ENCODE results near the gene TBC1D3B.
"Not testable (repeated sequence)": the region's sequence is repeated elsewhere in the genome, so short reads cannot be mapped to it uniquely, and the experiment has no call there.

The TBC1D3B gene

DNA sequence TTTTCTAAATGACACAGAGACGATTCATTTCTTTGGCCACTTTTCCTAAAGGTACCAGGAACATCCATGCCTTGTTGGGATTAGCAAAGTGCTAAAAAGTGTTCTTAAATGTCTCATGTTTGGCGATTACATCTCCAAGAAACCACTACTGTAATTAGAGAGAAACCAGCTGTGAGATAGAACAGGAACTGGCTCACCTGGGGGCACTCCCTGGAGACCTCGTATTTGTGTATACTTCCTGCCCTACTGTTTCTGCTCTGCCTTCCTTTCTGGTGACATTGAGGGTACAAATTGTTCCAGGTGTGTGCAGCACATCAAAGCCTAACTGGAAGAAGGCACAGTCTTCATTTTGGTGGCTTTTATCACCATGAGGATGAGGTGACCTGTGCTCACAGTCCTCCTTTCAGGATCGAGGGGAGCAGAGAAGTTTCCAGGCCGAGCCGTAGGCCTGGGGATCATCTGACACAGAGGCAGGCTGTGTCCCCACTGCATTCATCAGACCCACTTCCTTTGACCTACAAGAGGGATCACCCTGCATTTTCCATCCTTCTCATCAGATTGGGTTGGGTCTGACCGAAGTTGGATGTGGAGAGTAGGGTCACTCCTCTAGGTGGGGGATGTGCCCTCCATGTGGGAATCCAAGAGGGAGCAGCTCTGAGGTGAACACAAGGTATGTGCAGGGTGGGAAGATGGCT lies 49.1 kb downstream of the TBC1D3B start:
- H3K4me3 ChIP-seq (ENCODE audit: low read length) = no peak overlapping the region
- TF ChIP-seq, protein P1, sequence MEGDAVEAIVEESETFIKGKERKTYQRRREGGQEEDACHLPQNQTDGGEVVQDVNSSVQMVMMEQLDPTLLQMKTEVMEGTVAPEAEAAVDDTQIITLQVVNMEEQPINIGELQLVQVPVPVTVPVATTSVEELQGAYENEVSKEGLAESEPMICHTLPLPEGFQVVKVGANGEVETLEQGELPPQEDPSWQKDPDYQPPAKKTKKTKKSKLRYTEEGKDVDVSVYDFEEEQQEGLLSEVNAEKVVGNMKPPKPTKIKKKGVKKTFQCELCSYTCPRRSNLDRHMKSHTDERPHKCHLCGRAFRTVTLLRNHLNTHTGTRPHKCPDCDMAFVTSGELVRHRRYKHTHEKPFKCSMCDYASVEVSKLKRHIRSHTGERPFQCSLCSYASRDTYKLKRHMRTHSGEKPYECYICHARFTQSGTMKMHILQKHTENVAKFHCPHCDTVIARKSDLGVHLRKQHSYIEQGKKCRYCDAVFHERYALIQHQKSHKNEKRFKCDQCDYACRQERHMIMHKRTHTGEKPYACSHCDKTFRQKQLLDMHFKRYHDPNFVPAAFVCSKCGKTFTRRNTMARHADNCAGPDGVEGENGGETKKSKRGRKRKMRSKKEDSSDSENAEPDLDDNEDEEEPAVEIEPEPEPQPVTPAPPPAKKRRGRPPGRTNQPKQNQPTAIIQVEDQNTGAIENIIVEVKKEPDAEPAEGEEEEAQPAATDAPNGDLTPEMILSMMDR (conservative IDR thresholded peaks at IDR 0.05; ENCODE audit: low read length) = no peak
- DNase-seq (ENCODE audit: low read depth) = no peak

DNA sequence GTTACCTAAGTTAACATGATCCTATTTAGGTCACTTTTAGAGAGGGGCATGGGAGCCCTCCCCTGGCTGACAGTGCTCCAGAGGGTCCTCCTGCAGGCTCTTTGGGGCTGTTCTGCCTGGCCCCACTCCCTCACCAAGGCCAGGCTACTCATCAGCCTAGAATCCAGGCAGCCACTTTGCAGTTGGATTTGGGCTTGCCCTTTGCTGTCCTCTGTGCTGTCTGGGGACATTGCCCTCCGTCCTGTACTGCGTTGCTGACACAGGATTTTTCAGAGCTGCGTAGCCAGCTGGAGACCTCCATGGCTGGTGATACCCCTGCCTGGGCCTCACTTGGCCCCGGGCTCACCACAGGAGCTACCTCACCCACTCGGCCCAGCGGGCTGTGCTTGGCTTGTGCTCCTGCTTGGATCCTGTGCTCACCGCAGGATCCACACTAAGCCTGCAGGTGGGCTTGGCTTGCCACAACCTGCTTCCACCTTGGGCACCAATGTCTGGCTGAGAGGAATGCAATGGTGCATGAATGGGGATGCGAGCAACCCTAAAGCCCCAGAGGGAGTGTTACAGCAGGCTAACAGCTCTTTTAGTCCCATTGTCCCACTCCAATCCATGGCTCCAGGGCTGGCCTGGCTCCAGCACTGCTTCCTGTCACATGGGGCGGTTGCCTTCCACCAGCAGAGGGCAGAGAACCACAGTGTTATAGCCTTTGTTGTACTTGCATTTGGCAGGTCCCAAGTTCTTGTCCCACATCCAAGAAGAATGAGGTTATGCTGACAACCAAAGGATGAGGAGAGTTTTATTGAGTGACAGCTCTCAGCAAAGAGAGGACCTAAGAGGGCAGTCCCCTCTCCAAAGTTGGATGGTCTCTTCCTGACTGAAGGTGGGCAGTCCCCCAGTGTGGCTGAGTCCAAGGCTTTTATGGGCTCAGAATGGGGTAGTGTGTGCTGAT lies 51.3 kb downstream of the TBC1D3B start:
- TF ChIP-seq, protein P1 (conservative IDR thresholded peaks at IDR 0.05; ENCODE audit: low read length) = no peak
- no peak for DNase-seq (ENCODE audit: low read depth)
- no peak overlapping the region for H3K4me3 ChIP-seq (ENCODE audit: low read length)

DNA sequence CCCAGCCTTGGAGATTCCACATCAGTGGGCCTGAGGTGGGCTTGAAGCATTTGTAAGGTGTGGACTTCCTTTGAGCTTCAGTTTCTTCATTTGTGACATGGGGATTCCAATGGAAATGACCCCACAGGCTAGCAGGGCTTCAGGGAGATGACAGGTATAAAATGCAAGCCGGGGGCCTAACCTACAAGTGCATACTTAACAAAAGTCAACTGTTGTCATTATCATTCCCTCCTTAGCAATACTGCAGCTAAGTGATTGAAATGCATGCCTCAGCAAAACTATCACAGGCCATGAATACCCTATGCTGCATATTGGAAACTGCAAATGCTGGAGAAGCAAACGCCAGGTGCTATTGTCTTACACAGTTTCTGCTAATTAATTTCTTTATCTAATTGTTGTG lies 53.0 kb downstream of the TBC1D3B start:
- TF ChIP-seq, protein P1 (conservative IDR thresholded peaks at IDR 0.05; ENCODE audit: low read length) = no peak

DNA sequence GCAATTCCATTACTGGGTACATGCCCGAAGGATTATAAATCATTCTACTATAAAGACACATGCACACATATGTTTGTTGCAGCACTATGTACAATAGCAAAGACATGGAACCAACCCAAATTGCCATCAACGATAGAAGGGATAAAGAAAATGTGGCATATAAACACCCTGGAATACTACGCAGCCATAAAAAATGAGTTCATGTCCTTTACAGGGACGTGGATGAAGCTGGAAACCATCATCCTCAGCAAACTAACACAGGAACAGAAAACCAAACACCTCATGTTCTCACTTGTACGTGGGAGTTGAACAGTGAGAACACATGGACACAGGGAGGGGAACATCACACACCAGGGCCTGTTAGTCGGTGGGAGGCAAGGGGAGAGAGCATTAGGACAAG lies 55.3 kb downstream of the TBC1D3B start:
- not testable (repeated sequence) for H3K4me3 ChIP-seq (ENCODE audit: low read length); DNase-seq (ENCODE audit: low read depth)

More for the DNA sequence above, 53.0 kb downstream of the TBC1D3B start:
- H3K4me3 ChIP-seq (ENCODE audit: low read length) = no peak overlapping the region
- no peak for DNase-seq (ENCODE audit: low read depth)

DNA sequence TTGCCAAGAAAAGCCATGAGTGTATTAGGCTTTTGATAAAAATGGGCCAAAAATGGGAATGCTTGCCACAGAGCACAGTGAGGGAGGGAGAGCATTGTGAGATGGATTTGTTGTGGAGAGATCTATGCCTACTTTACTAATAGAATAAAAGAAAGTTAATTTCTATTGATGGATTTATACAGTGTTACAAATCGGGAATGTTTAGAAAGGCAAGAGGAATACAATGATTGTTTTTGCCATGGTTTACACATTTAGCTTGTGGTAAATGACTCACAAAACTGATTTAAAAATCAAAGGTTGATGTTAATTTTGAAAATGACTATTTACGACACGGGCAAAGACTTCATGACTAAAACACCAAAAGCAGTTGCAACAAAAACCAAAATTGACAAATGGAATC lies 56.2 kb downstream of the TBC1D3B start:
- TF ChIP-seq, protein P1 (conservative IDR thresholded peaks at IDR 0.05; ENCODE audit: low read length) = no peak
- no peak for DNase-seq (ENCODE audit: low read depth)

DNA sequence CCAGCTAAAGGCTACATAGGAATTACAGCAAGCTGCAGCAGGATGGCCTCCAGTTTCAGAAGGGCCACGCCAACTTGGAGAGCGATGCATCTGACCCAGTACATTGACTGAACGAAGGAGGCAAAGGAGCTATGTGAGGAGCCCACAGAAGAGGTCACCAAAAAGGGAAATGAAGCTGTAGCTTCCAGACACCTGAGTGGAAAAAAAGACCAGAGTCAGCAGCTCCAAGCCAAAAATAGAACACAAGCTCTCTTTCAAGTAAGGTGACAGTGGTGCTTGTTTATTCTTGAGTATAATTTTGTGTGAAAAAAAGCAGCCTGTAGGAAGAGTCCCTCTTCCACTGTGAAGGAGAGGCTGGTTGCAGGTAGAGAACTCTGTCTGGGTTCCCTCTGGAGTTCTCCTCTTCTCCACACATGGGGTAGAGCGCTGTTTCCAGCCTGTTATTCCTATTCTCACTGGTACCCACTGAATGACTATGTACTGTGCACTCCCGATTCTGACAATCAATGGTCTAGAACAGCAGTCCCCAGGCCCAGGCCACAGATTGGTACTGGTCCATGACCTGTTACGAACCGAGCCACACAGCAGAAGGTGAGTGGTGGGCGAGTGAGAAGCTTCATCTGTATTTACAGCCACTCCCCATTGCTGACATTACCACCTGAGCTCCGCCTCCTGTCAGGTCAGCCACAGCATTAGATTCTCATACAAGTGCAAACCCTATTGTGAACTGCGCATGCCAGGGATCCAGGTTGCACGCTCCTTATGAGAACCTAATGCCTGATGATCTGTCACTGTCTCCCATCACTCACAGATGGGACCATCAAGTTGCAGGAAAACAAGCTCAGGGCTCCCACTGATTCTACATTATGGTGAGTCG lies 57.7 kb downstream of the TBC1D3B start:
- TF ChIP-seq, protein P1 (conservative IDR thresholded peaks at IDR 0.05; ENCODE audit: low read length) = no peak
- no peak for DNase-seq (ENCODE audit: low read depth)
- H3K4me3 ChIP-seq (ENCODE audit: low read length) = no peak overlapping the region

More for the DNA sequence above, 56.2 kb downstream of the TBC1D3B start:
- no peak overlapping the region for H3K4me3 ChIP-seq (ENCODE audit: low read length)

All from AG10803 (cell line).